MM.1S (cell line): Measurements from ENCODE around the gene NAB2.
"Not testable (repeated sequence)": the region's sequence is repeated elsewhere in the genome, so short reads cannot be mapped to it uniquely, and the experiment has no call there.

Experiments used
- DNase-seq: peaks from one replicate; pipeline ENCODE4 v3.0.0-alpha.2; 2015
- H2AFZ ChIP-seq: fragments of 300-600 bp; sonication (generic); 2 replicates; pipeline ENCODE4 v1.6.0; 2016; ENCODE audit warnings: antibody characterized with exemption, low read length
- H3F3A ChIP-seq: fragments of 300-600 bp; sonication (generic); 2 replicates; pipeline ENCODE4 v1.6.1; 2016; ENCODE audit warnings: mild to moderate bottlenecking, antibody characterized with exemption, low read length, moderate library complexity, mixed read lengths; ENCODE audit not compliant: insufficient read depth
- H3K27ac ChIP-seq: fragments of 300-600 bp; sonication (generic); 2 replicates; pipeline ENCODE4 v1.5.1; 2016; ENCODE audit warnings: mild to moderate bottlenecking, low read length
- H3K27me3 ChIP-seq: fragments of 300-600 bp; sonication (generic); replicated peaks from 2 replicates; pipeline ENCODE4 v1.6.0; 2016; ENCODE audit warnings: low read length; ENCODE audit not compliant: insufficient read depth
- H3K36me3 ChIP-seq: fragments of 300-600 bp; sonication (generic); replicated peaks from 2 replicates; pipeline ENCODE4 v1.6.1; 2016; ENCODE audit warnings: mild to moderate bottlenecking, low read length, mixed read lengths; ENCODE audit not compliant: insufficient read depth
- H3K4me1 ChIP-seq: fragments of 300-600 bp; sonication (generic); 2 replicates; pipeline ENCODE4 v1.6.1; 2016; ENCODE audit warnings: low read length, mixed read lengths
- H3K4me2 ChIP-seq: fragments of 300-600 bp; sonication (generic); 2 replicates; pipeline ENCODE4 v1.6.0; 2016; ENCODE audit warnings: low read depth, low read length
- H3K4me3 ChIP-seq: fragments of 300-600 bp; sonication (generic); 2 replicates; pipeline ENCODE4 v1.5.1; 2016; ENCODE audit warnings: low read length, mixed read lengths
- H3K79me2 ChIP-seq: fragments of 300-600 bp; sonication (generic); 2 replicates; pipeline ENCODE4 v1.6.1; 2016; ENCODE audit warnings: mixed run types, low read length, mixed read lengths
- H3K9ac ChIP-seq: fragments of 300-600 bp; sonication (generic); 2 replicates; pipeline ENCODE4 v1.6.1; 2016; ENCODE audit warnings: low read length, mixed read lengths
- H3K9me2 ChIP-seq: fragments of 300-600 bp; sonication (generic); replicated peaks from 2 replicates; pipeline ENCODE4 v1.6.1; 2016; ENCODE audit warnings: mild to moderate bottlenecking, low read length, mixed read lengths; ENCODE audit not compliant: insufficient read depth
- H3K9me3 ChIP-seq: fragments of 300-600 bp; sonication (generic); replicated peaks from 2 replicates; pipeline ENCODE4 v1.6.1; 2016; ENCODE audit warnings: mild to moderate bottlenecking, low read length, mixed read lengths; ENCODE audit not compliant: insufficient read depth
- H4K20me1 ChIP-seq: fragments of 300-600 bp; sonication (generic); 2 replicates; pipeline ENCODE4 v1.6.1; 2016; ENCODE audit warnings: mild to moderate bottlenecking, low read length, moderate library complexity, mixed read lengths; ENCODE audit not compliant: insufficient read depth
- EZH2 ChIP-seq: fragments of 300-600 bp; sonication (generic); optimal IDR thresholded peaks from 2 replicates; pipeline ENCODE3; 2017; ENCODE audit warnings: low read depth, mild to moderate bottlenecking, antibody characterized with exemption, low read length, mixed read lengths
- EZH2phosphoT487 ChIP-seq: fragments of 300-600 bp; sonication (generic); IDR thresholded peaks from 2 replicates; pipeline ENCODE4 v1.6.1; 2018; ENCODE audit warnings: antibody characterized with exemption, low read length
- TF ChIP-seq, protein P1 (sequence below): fragments of 300-600 bp; sonication (generic); IDR thresholded peaks from 2 replicates; pipeline ENCODE4 v1.5.1; 2016; ENCODE audit warnings: antibody characterized with exemption, low read length, mixed read lengths

NAB2 gene

GRCh38 chr12:57119294-57120085, 30.6 kb downstream of the NAB2 start:
- no peaks in the 10 kb centered on the region for H3K9me3 ChIP-seq
- H3K4me2 ChIP-seq = no peak overlapping the region
- H3F3A ChIP-seq = no peaks in the 10 kb centered on the region
- no peaks in the 10 kb centered on the region for H3K4me1 ChIP-seq
- DNase-seq = no peak
- H4K20me1 ChIP-seq = no peaks in the 10 kb centered on the region
- no peaks in the 10 kb centered on the region for H3K79me2 ChIP-seq
- no peaks in the 10 kb centered on the region for H3K9me2 ChIP-seq
- no peak overlapping the region for H3K27ac ChIP-seq
- no peak overlapping the region for H3K4me3 ChIP-seq
- no peak overlapping the region for H2AFZ ChIP-seq
- H3K36me3 ChIP-seq = no peaks in the 10 kb centered on the region
- TF ChIP-seq, protein P1, sequence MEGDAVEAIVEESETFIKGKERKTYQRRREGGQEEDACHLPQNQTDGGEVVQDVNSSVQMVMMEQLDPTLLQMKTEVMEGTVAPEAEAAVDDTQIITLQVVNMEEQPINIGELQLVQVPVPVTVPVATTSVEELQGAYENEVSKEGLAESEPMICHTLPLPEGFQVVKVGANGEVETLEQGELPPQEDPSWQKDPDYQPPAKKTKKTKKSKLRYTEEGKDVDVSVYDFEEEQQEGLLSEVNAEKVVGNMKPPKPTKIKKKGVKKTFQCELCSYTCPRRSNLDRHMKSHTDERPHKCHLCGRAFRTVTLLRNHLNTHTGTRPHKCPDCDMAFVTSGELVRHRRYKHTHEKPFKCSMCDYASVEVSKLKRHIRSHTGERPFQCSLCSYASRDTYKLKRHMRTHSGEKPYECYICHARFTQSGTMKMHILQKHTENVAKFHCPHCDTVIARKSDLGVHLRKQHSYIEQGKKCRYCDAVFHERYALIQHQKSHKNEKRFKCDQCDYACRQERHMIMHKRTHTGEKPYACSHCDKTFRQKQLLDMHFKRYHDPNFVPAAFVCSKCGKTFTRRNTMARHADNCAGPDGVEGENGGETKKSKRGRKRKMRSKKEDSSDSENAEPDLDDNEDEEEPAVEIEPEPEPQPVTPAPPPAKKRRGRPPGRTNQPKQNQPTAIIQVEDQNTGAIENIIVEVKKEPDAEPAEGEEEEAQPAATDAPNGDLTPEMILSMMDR = no peak
- TF ChIP-seq EZH2phosphoT487 (no peak), EZH2 (no peak)
- H3K27me3 ChIP-seq = peaks cover 6% of the 10 kb centered on the region; the same call in 1 of the 2 replicates
- no peak overlapping the region for H3K9ac ChIP-seq

- not testable (repeated sequence) for H3K4me3 ChIP-seq, DNase-seq, H3K4me2 ChIP-seq, H3K27me3 ChIP-seq, H3K27ac ChIP-seq, H4K20me1 ChIP-seq, H3K9me2 ChIP-seq, H3F3A ChIP-seq, H3K9ac ChIP-seq, H3K4me1 ChIP-seq, H2AFZ ChIP-seq, H3K9me3 ChIP-seq, H3K36me3 ChIP-seq, H3K79me2 ChIP-seq
Observed at GRCh38 chr12:57120718-57121117, 31.8 kb downstream of the NAB2 start.

DNA sequence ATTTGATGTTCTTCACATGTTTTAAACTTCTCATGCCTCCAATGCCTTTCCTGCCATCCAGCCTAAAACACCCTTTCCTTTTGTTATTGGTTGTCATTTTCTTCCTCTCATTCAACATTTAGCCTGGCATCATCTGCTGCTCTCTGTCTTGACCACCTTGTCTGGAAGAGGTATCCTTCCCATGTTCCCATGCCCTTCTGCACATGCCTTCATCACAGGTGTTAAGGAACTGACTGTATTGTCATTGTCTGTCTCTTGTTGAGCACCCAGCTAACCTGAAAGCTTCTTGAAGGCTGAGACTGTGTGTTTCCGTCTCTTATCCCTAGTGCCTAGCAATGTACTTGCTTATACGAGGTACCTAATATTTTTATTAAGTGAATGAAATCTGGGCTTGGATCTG, 34.9 kb downstream of the NAB2 start:
- TF ChIP-seq EZH2 = no peak
- TF ChIP-seq, protein P1 = no peak
- no peaks in the 10 kb centered on the region for H3K9me3 ChIP-seq

DNA sequence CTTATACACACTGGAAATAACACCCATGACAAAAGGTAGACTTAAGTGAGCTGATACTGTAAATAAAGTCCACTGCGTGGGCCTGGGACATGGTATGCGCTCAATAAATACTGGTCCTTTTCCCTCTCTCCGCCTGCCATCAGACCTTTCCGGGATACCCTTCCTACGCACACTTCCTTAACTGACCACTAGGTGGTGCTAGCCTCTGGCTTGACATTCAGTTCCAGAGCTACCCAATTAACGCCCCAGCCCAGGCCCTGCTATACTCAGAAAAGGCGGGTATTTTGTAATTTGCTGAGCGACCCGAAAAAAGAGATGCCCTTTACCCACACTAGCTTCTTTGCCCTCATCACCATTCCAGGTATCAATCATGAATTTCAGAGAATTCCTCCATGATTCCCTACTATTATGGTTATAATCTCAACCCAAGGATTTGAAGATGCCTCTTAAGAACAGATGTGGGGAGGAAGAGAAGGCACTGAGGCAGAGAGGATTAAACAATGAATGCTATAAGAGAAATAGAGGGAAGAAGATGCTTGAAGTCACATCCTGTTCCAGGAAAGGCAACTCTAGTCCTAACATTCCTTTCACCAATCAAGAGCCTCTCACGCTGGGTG, 35.5 kb downstream of the NAB2 start:
- TF ChIP-seq, protein P1 = peak; percentile 97
- TF ChIP-seq EZH2phosphoT487 = no peak
- no peak for TF ChIP-seq EZH2
- H3K27me3 ChIP-seq = peaks cover 11% of the 10 kb centered on the region
- H3K79me2 ChIP-seq = no peaks in the 10 kb centered on the region
- peaks cover 5% of the 10 kb centered on the region; the same call in 1 of the 2 replicates for H3K4me1 ChIP-seq
- DNase-seq = peak; percentile 74
- no peaks in the 10 kb centered on the region for H3K9me3 ChIP-seq
- H4K20me1 ChIP-seq = no peaks in the 10 kb centered on the region
- H2AFZ ChIP-seq = no peak overlapping the region
- no peaks in the 10 kb centered on the region for H3K9me2 ChIP-seq
- no peak overlapping the region for H3K27ac ChIP-seq
- H3K9ac ChIP-seq = no peak overlapping the region
- H3K4me2 ChIP-seq = no peak overlapping the region
- H3F3A ChIP-seq = no peaks in the 10 kb centered on the region
- no peaks in the 10 kb centered on the region for H3K36me3 ChIP-seq
- H3K4me3 ChIP-seq = no peak overlapping the region

More for the DNA sequence above, 34.9 kb downstream of the NAB2 start:
- no peaks in the 10 kb centered on the region for H3K9me2 ChIP-seq
- H3K4me3 ChIP-seq = no peak overlapping the region
- peaks cover 5% of the 10 kb centered on the region; the same call in 1 of the 2 replicates for H3K4me1 ChIP-seq
- H3K27ac ChIP-seq = no peak overlapping the region
- no peak for DNase-seq
- no peaks in the 10 kb centered on the region for H3K79me2 ChIP-seq
- no peaks in the 10 kb centered on the region for H3F3A ChIP-seq
- H3K9ac ChIP-seq = no peak overlapping the region
- H3K27me3 ChIP-seq = peaks cover 8% of the 10 kb centered on the region
- H3K4me2 ChIP-seq = no peak overlapping the region
- H3K36me3 ChIP-seq = no peaks in the 10 kb centered on the region
- no peaks in the 10 kb centered on the region for H4K20me1 ChIP-seq
- no peak overlapping the region for H2AFZ ChIP-seq
